NCI-H748 treated with DMSO at 0.1 percent for 48 hours (cell line): Measurements from ENCODE around the gene MPHOSPH9.
A peak's percentile ranks its signal among the peaks of the same experiment; 100 is the strongest.

Source experiments
- DNase-seq: peaks from one replicate; lab custom pipeline; 2025; lab: John Stamatoyannopoulos, UW

MPHOSPH9 gene

GRCh38 chr12:123149501-123150274, 83.3 kb downstream of the MPHOSPH9 start:
- DNase-seq, result no peak

- DNase-seq, result no peak
These were observed 83.9 kb downstream of the MPHOSPH9 start for GRCh38 chr12:123149088-123149487.

GRCh38 chr12:123148655-123149054, 84.3 kb downstream of the MPHOSPH9 start:
- no peak for DNase-seq

- no peak for DNase-seq
These were observed 84.7 kb downstream of the MPHOSPH9 start for GRCh38 chr12:123148223-123148622.

- no peak for DNase-seq
These were observed 87.7 kb downstream of the MPHOSPH9 start for GRCh38 chr12:123145211-123145610.

GRCh38 chr12:123143736-123144461, 89.0 kb downstream of the MPHOSPH9 start:
- DNase-seq, result no peak

GRCh38 chr12:123142921-123143735, 89.8 kb downstream of the MPHOSPH9 start:
- DNase-seq, result no peak

- no peak for DNase-seq
These were observed 90.5 kb downstream of the MPHOSPH9 start for GRCh38 chr12:123142518-123142840.

- DNase-seq, result no peak
These were observed 91.1 kb downstream of the MPHOSPH9 start for GRCh38 chr12:123141615-123142517.

- no peak for DNase-seq
These were observed 92.0 kb downstream of the MPHOSPH9 start for GRCh38 chr12:123140676-123141614.

- no peak for DNase-seq
These were observed 92.8 kb downstream of the MPHOSPH9 start for GRCh38 chr12:123139926-123140675.

- no peak for DNase-seq
These were observed 97.3 kb downstream of the MPHOSPH9 start for GRCh38 chr12:123135688-123136087.

GRCh38 chr12:123134826-123135225, 98.1 kb downstream of the MPHOSPH9 start:
- no peak for DNase-seq

- no peak for DNase-seq
These were observed 98.7 kb downstream of the MPHOSPH9 start for GRCh38 chr12:123134271-123134671.

GRCh38 chr12:123133701-123134100, 99.2 kb downstream of the MPHOSPH9 start:
- DNase-seq, result no peak

- no peak for DNase-seq
These were observed 99.9 kb downstream of the MPHOSPH9 start for GRCh38 chr12:123132951-123133619.

GRCh38 chr12:123131879-123132402, 101.0 kb downstream of the MPHOSPH9 start:
- DNase-seq, result peak; percentile 89

GRCh38 chr12:123131291-123131832, 101.6 kb downstream of the MPHOSPH9 start:
- DNase-seq, result no peak

GRCh38 chr12:123129621-123130020, 103.3 kb downstream of the MPHOSPH9 start:
- no peak for DNase-seq
